HG03469 (cell line): Measurements from ENCODE around the gene UNC13B.
"Not testable (repeated sequence)": the region's sequence is repeated elsewhere in the genome, so short reads cannot be mapped to it uniquely, and the experiment has no call there.

Experiments used
- ATAC-seq: cut with Tn5 transposase; IDR thresholded peaks from one replicate; pipeline ENCODE4 v1.9.1; 2021; ENCODE audit warnings: mild to moderate bottlenecking, moderate library complexity, moderate number of reproducible peaks; ENCODE audit not compliant: unreplicated experiment

The UNC13B gene

GRCh38 chr9:35220659-35221338 is 59.0 kb downstream of the UNC13B start:
- no peak for ATAC-seq

- no peak for ATAC-seq
Measured at GRCh38 chr9:35225677-35226076, 63.9 kb downstream of the UNC13B start.

DNA sequence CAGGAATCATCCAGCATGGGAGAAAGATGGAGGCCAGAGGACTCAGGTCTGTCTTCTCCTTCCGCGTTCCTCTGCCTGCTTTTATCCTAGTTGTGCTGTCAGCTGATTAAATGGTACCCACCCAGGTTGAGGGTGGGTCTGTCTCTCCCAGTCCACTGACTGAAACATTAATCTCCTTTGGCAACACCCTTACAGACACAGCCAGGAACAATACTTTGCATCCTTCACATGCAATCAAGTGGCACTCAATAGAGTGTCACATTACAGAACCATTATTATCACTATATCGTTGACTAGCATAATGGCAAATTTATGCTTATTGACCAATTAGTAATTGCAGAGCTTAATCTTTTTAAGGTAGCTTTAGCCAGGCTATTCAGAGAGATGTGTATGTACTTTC is 64.8 kb downstream of the UNC13B start:
- no peak for ATAC-seq

DNA sequence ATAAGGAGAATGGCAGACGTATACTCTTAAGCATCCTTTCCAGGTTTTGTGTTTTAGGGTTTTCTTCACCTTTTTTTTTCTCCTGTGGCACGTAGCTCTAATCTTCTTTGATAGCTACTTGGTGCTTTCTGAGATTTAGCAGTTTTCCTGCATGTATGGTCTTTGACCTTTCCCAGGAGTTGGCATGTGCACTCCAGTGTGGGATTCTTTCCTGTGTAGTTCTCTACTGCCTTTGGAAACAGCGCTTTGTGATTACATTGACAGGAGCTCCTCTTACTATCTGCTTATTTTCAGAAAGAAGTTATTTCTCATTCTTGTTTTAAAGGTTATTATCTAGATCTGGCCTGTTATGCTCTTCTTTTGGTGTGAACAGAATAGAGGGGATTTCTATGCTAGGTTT is 65.5 kb downstream of the UNC13B start:
- no peak for ATAC-seq

DNA sequence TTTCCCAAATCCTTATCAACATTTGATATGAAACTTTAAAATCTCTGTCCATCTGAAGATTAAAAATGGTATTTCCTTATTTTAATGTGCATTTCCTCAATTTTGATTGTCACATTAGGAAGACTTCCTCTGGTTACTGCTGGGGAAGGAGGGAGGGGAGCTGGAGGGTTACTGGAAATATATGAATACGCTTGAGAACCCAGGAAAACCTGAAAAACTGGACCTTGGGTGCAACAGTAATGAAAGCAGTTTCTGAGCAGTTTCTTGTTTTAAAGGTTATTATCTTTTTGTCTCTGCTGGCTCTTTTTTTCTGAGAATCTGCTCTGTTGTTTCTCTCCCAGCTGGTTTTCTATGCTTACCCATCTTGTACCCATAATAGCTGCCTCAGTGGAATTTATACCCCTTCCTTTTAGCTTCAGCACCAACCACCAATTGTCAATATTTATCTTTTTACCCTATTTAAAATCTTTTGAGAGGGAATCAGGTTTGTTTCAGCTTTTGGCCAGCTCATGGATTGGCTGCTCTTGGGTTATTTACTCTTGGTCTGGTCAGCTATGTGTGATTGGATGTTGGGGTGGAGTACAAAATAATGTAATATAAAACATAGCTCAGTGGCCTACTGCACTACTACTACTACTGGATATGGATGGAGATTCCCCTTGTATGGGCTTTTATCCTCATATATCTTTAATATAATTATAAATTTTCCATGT is 67.4 kb downstream of the UNC13B start:
- ATAC-seq, result no peak

DNA sequence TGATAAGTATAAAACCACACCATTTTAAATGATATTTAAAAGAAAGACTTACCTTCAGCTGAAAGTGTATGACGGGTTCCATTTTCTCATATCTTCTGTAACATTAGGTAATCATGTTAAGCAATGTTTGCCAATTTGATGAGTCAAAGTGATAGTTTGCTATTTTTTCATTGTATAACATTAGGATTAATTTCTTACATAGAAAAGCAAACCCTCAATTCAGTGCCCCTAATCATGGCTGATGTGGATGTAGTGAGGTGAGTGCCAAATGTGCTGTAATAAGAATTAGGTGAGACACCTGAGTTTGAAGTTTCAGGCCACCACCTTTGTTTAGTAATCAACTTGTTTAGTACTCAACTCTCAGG is 68.0 kb downstream of the UNC13B start:
- ATAC-seq, result no peak

DNA sequence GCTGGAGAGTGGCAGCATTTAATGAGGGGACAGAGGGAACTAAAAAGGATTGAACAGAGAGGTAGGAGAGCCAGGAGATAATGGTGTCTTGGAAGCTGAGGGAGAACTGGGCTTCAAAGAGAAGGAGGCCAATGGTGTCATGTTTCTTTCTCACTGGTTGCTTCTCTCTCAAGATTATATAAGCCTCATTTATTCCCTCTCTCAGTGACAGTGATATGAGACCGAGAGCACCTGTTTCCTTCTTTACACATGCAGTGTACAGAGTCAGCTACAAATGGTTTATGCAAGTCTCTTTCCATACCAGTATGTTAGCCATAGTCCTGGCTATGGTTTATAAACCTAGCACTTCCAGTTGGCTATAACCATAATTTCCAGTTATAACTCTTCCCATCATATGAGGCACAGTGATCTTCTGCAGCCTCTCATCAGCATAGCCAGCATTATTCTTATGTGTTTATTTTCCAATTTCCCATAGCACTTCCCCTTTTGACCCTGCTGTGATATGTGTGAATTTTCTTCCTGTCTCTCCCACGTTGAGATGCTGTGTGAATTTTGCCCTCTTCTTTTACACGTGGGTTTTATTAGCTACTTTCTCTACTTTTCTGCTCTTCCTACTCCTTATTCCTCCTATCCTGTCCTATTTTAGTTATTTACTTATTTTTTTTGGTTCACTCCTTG is 71.2 kb downstream of the UNC13B start:
- no peak for ATAC-seq

DNA sequence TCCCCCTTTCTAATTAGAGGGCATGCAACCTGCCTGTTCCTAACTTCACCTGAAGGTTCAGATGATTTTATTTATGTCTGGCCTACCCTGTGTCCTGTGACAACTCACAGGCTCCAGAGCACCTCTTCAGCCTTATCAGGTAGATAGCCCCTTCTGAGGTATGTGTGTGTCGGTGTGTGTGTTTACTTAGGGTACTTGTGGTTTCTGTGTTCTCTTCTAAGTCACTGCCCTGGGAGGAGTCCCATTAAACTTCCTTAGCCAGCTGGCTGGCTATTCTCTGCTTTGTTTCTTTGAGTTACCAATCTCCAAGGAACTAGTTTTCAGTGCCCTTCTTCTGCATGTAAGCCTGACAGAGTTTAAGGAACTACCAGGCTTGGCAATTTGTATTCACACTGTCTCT is 74.9 kb downstream of the UNC13B start:
- no peak for ATAC-seq

GRCh38 chr9:35237311-35237710 is 75.5 kb downstream of the UNC13B start:
- ATAC-seq, result no peak

GRCh38 chr9:35245945-35246344 is 84.1 kb downstream of the UNC13B start:
- ATAC-seq, result not testable (repeated sequence)

DNA sequence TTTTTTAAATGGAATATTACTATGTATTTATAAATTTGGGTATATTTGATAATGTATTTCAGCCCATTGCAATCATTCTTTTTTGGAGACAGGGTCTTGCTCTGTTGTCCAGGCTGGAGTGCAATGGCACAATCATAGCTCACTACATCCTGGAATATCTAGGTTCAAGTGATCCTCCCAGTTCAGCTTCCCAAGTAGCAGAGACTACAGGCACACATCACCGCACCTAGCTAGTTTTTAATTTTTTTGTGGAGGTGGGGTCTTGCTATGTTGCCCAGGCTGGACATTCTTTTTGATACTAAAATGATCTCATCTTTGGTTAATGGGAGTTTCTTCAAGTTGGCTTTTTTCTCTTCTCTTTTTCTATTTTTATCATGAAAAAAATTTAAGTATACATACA is 91.3 kb downstream of the UNC13B start:
- ATAC-seq, result no peak

GRCh38 chr9:35254237-35254636 is 92.4 kb downstream of the UNC13B start:
- no peak for ATAC-seq

- no peak for ATAC-seq
Measured at GRCh38 chr9:35254984-35255857, 93.4 kb downstream of the UNC13B start.

DNA sequence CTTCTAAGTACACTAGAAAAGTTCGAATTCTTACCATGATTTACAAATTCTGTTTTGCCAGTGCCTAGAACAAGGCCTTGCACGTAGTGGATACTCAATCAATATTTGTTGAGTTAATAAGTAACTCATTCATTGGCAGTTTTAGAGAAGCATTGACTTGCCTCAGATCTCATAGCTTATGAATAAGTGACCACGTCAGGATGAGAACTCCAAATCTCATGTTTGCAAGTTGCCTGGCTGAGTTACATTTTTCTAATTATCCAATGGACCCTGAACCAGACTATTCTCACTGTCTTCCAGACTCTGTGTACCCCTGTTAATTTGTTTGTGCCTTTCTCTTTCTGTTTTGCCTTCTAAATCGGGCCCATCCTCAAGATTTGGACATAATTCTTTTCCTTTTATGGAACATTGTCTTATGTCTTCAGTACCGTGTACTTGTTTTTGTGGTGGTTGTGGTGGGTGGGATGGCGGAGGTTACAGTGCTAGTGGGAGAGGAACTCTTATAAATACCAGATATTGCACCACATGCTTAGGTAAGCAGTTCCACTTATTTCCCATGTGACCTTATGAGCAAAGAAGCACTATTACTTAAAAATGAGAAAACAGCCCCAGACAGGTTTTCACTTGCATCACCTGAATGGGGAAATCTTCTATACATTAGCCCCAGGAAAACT is 96.3 kb downstream of the UNC13B start:
- ATAC-seq, result no peak

GRCh38 chr9:35258660-35259474 is 97.1 kb downstream of the UNC13B start:
- ATAC-seq, result no peak

GRCh38 chr9:35260186-35260585 is 98.4 kb downstream of the UNC13B start:
- no peak for ATAC-seq

GRCh38 chr9:35262064-35262463 is 100.3 kb downstream of the UNC13B start:
- ATAC-seq, result no peak

DNA sequence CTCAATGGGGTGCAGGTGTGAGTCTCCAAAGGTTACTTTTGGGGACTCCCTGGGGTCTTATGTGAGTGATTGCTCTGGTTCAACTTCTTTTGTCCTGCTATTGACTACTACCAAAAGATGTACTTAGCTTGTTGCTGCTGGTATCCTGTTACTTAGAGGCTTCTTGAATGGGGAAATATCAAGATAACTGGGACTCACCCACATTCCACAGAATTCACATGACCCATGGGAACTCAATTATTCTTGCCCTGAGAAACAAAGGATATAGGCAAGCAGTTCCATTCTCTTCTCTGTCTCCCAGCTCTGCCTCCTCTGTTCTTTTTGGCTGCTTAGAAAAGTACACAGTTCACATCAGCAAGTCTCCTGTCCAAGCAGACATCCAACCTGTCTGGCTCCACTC is 105.9 kb downstream of the UNC13B start:
- no peak for ATAC-seq

- no peak for ATAC-seq
Measured at GRCh38 chr9:35269919-35270318, 108.1 kb downstream of the UNC13B start.

DNA sequence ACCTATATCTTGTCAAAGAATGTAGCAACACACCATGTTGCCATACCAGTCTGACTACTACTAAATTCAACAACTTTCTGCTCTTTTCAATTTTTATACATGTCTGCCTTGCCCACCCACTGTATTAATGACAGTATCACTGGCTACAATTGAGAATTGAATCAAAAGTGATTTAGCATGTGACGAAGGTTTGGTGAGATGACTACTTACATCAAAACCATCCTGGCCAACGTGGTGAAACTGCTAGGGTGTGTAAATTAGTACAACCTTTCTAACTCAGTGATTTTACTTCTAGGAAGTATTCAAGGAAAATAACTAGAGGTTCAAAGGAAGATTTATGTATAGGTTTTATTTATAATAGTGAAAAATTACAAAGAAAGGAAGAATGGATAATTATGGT is 109.8 kb downstream of the UNC13B start:
- ATAC-seq, result no peak
